Heart right ventricle (tissue), 16 donors: ENCODE measurements around the gene CYTL1. TPM values are rescaled to one million over a fixed set of nuclear protein-coding genes. Genes with fewer than 3 reads are reported as not detected.
A peak's percentile ranks its signal among the peaks of the same experiment; 100 is the strongest.

ENCODE experiments used
- ATAC-seq, 8 donors: fragments of 200-7000 bp; cut with Tn5 transposase; one replicate each; pipeline ENCODE4 v1.9.1; 2020; ENCODE audit warnings: mild to moderate bottlenecking in 8 of 8, moderate library complexity in 8 of 8, moderate number of reproducible peaks in 1 of 8
- DNase-seq, 2 donors: peaks; one replicate each; pipeline ENCODE4 v3.0.0-alpha.2; 2020
- H3K27ac ChIP-seq, 10 donors: fragments of 200-600 bp; sonication (generic) in 2 of 10; one replicate each; pipeline versions ENCODE4 v1.5.0 to v1.8.0; 2020 to 2022; ENCODE audit warnings: mild to moderate bottlenecking in 3 of 10
- H3K27me3 ChIP-seq, 7 donors: fragments of 200-600 bp; one replicate each; pipeline ENCODE4 v1.8.0; 2021 to 2022; ENCODE audit warnings: mild to moderate bottlenecking in 2 of 7
- H3K36me3 ChIP-seq, 9 donors: fragments of 200-600 bp; sonication (generic) in 1 of 9; one replicate each; pipeline versions ENCODE4 v1.5.0 to v1.8.0; 2020 to 2022; ENCODE audit warnings: mild to moderate bottlenecking in 2 of 9
- H3K4me1 ChIP-seq, 9 donors: fragments of 200-600 bp; sonication (generic) in 1 of 9; one replicate each; pipeline versions ENCODE4 v1.5.0 to v1.8.0; 2020 to 2022; ENCODE audit warnings: mild to moderate bottlenecking in 4 of 9
- H3K4me3 ChIP-seq, 10 donors: fragments of 200-600 bp; sonication (generic) in 2 of 10; one replicate each; pipeline versions ENCODE4 v1.5.0 to v1.8.0; 2020 to 2022; ENCODE audit warnings: mild to moderate bottlenecking in 7 of 10, moderate library complexity in 2 of 10
- H3K9me3 ChIP-seq, 11 donors: fragments of 200-600 bp in 10 of 11; sonication (generic) in 2 of 11; one replicate each; pipeline versions ENCODE4 v1.5.0 to v1.8.0; 2013 to 2022; ENCODE audit warnings: mild to moderate bottlenecking in 2 of 11, control low read depth in 1 of 11, moderate library complexity in 1 of 11
- CTCF ChIP-seq, 9 donors: fragments of 200-600 bp; sonication (generic) in 2 of 9; IDR thresholded peaks; one replicate each; pipeline versions ENCODE4 v1.5.0 to v1.8.0; 2021 to 2022; ENCODE audit warnings: antibody characterized with exemption in 9 of 9, mild to moderate bottlenecking in 5 of 9, moderate library complexity in 1 of 9
- WGBS, 2 donors: extraction: QIAGEN DNeasy Blood & Tissue Kit; methylation state at CpG; one replicate each; pipeline ENCODE4 v1.1.7; 2013; ENCODE audit warnings: inconsistent platforms in 1 of 2; 5-methylcytosine and 5-hydroxymethylcytosine counted together
- intact Hi-C, 10 donors: fragments of 100-400 bp; cut with DNase I; formaldehyde crosslinking; loops; one replicate each; pipeline versions ENCODE4 v1.11.1 to v1.14.2; 2022
- polyA plus RNA-seq, 2 donors: library from polyadenylated mRNA; stranded (reverse); fragments of 200-250 nt; gene quantifications; one replicate each; pipeline ENCODE4 v1.2.3, GENCODE V29; 2013
- total RNA-seq, 10 donors: library from RNA; stranded (reverse); fragmentation: NEBNext Ultra II Directional in 3 of 10; extraction: Animal tissue kit (Norgen Biotek cat#: 25700) in 3 of 10; gene quantifications; one replicate each; pipeline versions ENCODE4 v1.2.1 to v1.2.4, GENCODE V29; 2021 to 2023
- donor health status: Arrhythmogenic right ventricular cardiomyopathy.
- donor health status: ischemic (EF 13 %, LVEDD 7.1; RV severe dilation, severe dysfunction).
- donor health status: healthy with polysubstance abuse.
- donor health status: DM: no; HTN: yes; CAD: no.
- donor health status: DM: no; HTN: no; CAD: no.
- donor health status: ischemic (EF 25% LVEDD 6.9; RV normal size, moderate dysfunction).
- donor health status: ischemic (EF 25% LVEDD 5.7; RV mildly dilated, moderate dysfunction).
- donor health status: healthy.
- donor health status: DM: yes; HTN: yes; CAD: no.
- donor health status: Ischemic cardiomyopathy.
- donor health status: ischemic (EF 35%, LVEDD 5.7; RV mildly dilated, moderate dysfunction).
- donor health status: nonischemic (EF 11% LVEDD 7.7; RV severe dilation, severe dysfunction).
- donor health status: DM: yes; HTN: yes; CAD: no.
- donor health status: PGD.
- donor health status: ischemic (EF 29% LVEDD 5.4; RV normal size, mild dysfunction).
- donor health status: nonischemic (EF 23%, LVEDD 6.1; RV moderate dilation, normal function).

CYTL1 gene
- total and polyA plus RNA-seq, 12 donors = 0.20 to 0.95 (median 0.40) TPM; not detected in 6

- ATAC-seq = peak in 1 of 8 donors; percentile 30
Observed at GRCh38 chr4:4968161-4968725, 51.0 kb downstream of the CYTL1 start.

More at GRCh38 chr4:4968161-4968725, 51.0 kb downstream of the CYTL1 start:
- Histone ChIP-seq H3K4me1 (peaks cover 0 to 3% (median 0%) of the 10 kb centered on the region in 9 donors), H3K27ac (no peak overlapping the region), H3K4me3 (no peak overlapping the region), H3K36me3 (no peaks in the 10 kb centered on the region), H3K27me3 (peaks cover 0 to 11% (median 0%) of the 10 kb centered on the region in 7 donors), H3K9me3 (peaks cover 0 to 23% (median 10%) of the 10 kb centered on the region in 11 donors)
- 74 to 75% methylated on average over 4 of the region's 4 CpGs for WGBS, 2 donors
- DNase-seq = no peak
- no peak for TF ChIP-seq CTCF (IDR thresholded peaks at IDR 0.05)
- intact Hi-C loops = no loop called here

Other genes starting within 250 kb of the CYTL1 start
- gene MSX1, start 159.8 kb downstream of the CYTL1 start, total RNA-seq = 1 to 10 TPM; 1.9 to 6.7 (median 4.0) TPM
- 1 to 10 TPM; 4.0 to 4.8 TPM for gene MSX1, start 159.8 kb downstream of the CYTL1 start, polyA plus RNA-seq
- under 1 TPM; 0.25 to 0.68 (median 0.40) TPM for gene STK32B, start 32.0 kb upstream of the CYTL1 start, total RNA-seq
- under 1 TPM; 0.12 to 0.29 TPM for gene STK32B, start 32.0 kb upstream of the CYTL1 start, polyA plus RNA-seq